Erythroblast (primary cell): ENCODE results near the gene IRF9.
A peak's percentile ranks its signal among the peaks of the same experiment; 100 is the strongest.

Experiments used
- GATA1 ChIP-seq: IDR thresholded peaks from 2 replicates; pipeline ENCODE4 v1.6.1; 2011; ENCODE audit warnings: low read depth, mild to moderate bottlenecking, control low read depth, low read length, moderate library complexity
- POLR2A ChIP-seq: IDR thresholded peaks from 2 replicates; pipeline ENCODE4 v1.6.1; 2011; ENCODE audit warnings: mild to moderate bottlenecking, low read length

DNA sequence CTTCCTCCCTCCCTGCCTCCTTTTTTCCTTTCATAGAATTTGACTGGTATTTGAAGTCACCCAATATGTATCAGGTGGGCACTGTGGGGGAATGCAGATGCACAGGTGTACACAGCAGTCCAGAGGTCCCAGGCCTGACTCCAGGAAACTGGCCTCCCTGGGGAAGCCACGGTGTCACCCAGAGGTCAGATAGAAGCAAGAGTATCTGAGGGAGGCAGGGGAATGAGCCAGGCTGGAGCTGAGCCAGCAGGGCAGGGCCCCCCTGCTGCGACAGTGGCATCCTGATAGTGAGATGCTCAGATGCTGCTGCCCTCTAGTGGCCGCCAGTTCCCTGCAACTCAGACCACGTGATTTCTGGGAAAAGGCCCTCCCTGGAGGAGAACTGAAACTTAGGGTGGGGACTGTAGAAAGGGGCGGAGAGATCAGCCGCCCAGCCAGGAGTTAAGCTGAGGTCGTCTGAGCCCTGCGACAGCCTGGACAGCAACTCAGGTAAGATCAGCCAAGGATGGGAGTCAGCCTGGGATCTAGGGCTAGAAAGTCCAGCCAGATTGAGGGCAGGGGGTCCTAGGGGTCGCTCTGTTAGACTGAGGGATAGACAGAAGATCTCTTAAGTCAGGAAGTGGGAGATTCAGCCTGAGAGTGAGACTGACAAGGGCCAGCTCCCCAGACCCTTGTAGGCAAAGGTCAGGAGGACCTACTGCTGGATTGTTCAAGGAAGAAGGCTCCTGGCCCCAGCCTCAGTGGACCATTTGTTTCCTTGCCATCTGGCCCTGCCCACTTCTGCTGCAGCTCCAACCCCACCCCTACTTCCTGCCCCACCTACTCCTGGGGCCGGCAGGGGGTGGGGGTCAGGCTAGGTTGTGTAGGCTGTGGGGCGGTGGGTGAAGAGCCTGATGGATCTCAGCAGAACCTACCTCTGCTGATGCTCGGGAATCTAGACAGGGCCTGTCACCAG, at the start of gene IRF9:
- TF ChIP-seq POLR2A (peak; percentile 88), GATA1 (no peak)
